ENCODE results near the gene WWOX.

DNA sequence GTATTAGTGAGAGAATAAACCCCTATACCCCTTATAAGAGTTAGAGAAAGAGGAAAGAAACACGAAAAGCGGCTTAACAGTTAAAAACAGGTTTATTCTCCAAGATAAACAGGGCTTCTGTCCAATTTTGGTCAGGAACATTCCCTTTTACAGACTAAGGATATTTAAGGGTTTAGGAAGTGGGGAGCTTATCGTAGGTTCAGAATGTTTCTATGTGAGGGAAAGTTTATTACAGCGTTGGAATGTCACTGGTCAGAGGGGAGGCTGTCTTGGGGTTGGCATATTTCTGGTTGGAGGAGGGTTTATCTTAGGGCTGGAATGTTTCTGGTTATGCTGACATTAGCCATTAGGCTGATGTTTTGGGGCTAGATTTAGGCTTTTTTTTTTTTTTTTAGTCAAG, 34.1 kb upstream of the WWOX start:
- TF ChIP-seq, protein P1, sequence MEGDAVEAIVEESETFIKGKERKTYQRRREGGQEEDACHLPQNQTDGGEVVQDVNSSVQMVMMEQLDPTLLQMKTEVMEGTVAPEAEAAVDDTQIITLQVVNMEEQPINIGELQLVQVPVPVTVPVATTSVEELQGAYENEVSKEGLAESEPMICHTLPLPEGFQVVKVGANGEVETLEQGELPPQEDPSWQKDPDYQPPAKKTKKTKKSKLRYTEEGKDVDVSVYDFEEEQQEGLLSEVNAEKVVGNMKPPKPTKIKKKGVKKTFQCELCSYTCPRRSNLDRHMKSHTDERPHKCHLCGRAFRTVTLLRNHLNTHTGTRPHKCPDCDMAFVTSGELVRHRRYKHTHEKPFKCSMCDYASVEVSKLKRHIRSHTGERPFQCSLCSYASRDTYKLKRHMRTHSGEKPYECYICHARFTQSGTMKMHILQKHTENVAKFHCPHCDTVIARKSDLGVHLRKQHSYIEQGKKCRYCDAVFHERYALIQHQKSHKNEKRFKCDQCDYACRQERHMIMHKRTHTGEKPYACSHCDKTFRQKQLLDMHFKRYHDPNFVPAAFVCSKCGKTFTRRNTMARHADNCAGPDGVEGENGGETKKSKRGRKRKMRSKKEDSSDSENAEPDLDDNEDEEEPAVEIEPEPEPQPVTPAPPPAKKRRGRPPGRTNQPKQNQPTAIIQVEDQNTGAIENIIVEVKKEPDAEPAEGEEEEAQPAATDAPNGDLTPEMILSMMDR (IDR thresholded peaks at IDR 0.05): no peak
- TF ChIP-seq EZH2 (IDR thresholded peaks at IDR 0.05; ENCODE audit: borderline replicate concordance, insufficient read depth, low read depth, low read length, poor library complexity, severe bottlenecking): no peak
